ENCODE data around the gene IL12RB2.

IL12RB2 gene

GRCh38 chr1:67339623-67340343 lies 32.1 kb downstream of the IL12RB2 start:
- H3K9me3 ChIP-seq (ENCODE audit: control insufficient read depth, low read length), result no peaks in the 10 kb centered on the region
- H3K27me3 ChIP-seq (ENCODE audit: control insufficient read depth, insufficient read depth, low read length), result peaks cover 7% of the 10 kb centered on the region
- H3K4me1 ChIP-seq (ENCODE audit: control insufficient read depth, insufficient read depth, low read length), result no peaks in the 10 kb centered on the region
- no peaks in the 10 kb centered on the region for H3K36me3 ChIP-seq (ENCODE audit: control insufficient read depth, insufficient read depth, low read length)
- no peak overlapping the region for H3K4me3 ChIP-seq (ENCODE audit: low read length)
- H3K9ac ChIP-seq (ENCODE audit: low read length), result no peak overlapping the region

- Histone ChIP-seq H3K9me3 (ENCODE audit: control insufficient read depth, low read length) (no peaks in the 10 kb centered on the region), H3K4me1 (ENCODE audit: control insufficient read depth, insufficient read depth, low read length) (no peaks in the 10 kb centered on the region), H3K27me3 (ENCODE audit: control insufficient read depth, insufficient read depth, low read length) (no peaks in the 10 kb centered on the region), H3K9ac (ENCODE audit: low read length) (no peak overlapping the region), H3K36me3 (ENCODE audit: control insufficient read depth, insufficient read depth, low read length) (no peaks in the 10 kb centered on the region), H3K4me3 (ENCODE audit: low read length) (no peak overlapping the region)
Measured at GRCh38 chr1:67342076-67342890, 34.6 kb downstream of the IL12RB2 start.

DNA sequence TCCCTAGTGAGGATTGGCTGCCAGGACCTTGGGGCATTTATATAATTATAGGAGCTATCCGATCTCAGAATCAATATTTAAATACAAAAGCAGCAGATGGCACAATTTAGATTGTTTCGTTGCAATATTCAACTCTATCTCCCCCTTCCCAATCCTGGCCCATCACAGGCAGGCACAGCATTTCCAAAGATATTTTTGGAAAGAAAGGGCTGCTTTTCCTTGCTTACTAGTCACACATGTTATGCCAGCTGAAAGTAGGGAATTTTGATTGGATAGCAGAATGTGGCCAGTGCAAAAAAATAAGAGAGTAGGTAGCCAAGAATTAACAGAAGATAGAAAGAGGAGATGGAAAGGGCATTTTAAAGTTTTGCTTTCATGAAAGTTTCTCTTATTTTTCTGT lies 37.9 kb downstream of the IL12RB2 start:
- H3K4me3 ChIP-seq (ENCODE audit: low read length), result no peak overlapping the region

DNA sequence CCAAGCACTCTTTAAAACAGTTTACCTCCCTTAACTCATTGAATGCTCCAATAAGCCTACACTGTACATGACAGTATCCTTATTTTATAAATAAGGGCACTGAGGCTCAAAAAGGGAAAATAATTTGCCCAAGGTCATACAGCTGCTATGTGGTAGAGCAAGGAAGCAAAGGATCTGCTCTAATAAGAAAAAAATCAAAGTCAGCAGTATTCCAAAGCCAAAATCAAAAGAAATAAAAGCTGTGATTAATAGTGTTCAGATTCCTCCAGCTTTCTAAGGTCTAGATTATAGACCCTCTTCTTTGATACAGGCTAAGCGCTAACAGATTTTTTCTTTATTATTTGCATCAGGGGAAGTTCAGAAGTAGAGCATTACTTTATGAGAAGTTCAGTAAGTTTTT lies 39.3 kb downstream of the IL12RB2 start:
- Histone ChIP-seq H3K9ac (ENCODE audit: low read length) (no peak overlapping the region), H3K36me3 (ENCODE audit: control insufficient read depth, insufficient read depth, low read length) (no peaks in the 10 kb centered on the region), H3K27me3 (ENCODE audit: control insufficient read depth, insufficient read depth, low read length) (no peaks in the 10 kb centered on the region), H3K4me3 (ENCODE audit: low read length) (no peak overlapping the region), H3K4me1 (ENCODE audit: control insufficient read depth, insufficient read depth, low read length) (no peaks in the 10 kb centered on the region), H3K9me3 (ENCODE audit: control insufficient read depth, low read length) (no peaks in the 10 kb centered on the region)

More for the DNA sequence above, 37.9 kb downstream of the IL12RB2 start:
- Histone ChIP-seq H3K36me3 (ENCODE audit: control insufficient read depth, insufficient read depth, low read length) (no peaks in the 10 kb centered on the region), H3K4me1 (ENCODE audit: control insufficient read depth, insufficient read depth, low read length) (no peaks in the 10 kb centered on the region), H3K9me3 (ENCODE audit: control insufficient read depth, low read length) (no peaks in the 10 kb centered on the region), H3K9ac (ENCODE audit: low read length) (no peak overlapping the region), H3K27me3 (ENCODE audit: control insufficient read depth, insufficient read depth, low read length) (no peaks in the 10 kb centered on the region)

- H3K4me3 ChIP-seq (ENCODE audit: low read length), result no peak overlapping the region
- no peaks in the 10 kb centered on the region for H3K36me3 ChIP-seq (ENCODE audit: control insufficient read depth, insufficient read depth, low read length)
- no peaks in the 10 kb centered on the region for H3K27me3 ChIP-seq (ENCODE audit: control insufficient read depth, insufficient read depth, low read length)
- H3K9ac ChIP-seq (ENCODE audit: low read length), result no peak overlapping the region
- H3K4me1 ChIP-seq (ENCODE audit: control insufficient read depth, insufficient read depth, low read length), result no peaks in the 10 kb centered on the region
- no peaks in the 10 kb centered on the region for H3K9me3 ChIP-seq (ENCODE audit: control insufficient read depth, low read length)
Measured at GRCh38 chr1:67347688-67348472, 40.2 kb downstream of the IL12RB2 start.

- no peaks in the 10 kb centered on the region for H3K36me3 ChIP-seq (ENCODE audit: control insufficient read depth, insufficient read depth, low read length)
- H3K4me3 ChIP-seq (ENCODE audit: low read length), result no peak overlapping the region
- H3K4me1 ChIP-seq (ENCODE audit: control insufficient read depth, insufficient read depth, low read length), result no peaks in the 10 kb centered on the region
- H3K9me3 ChIP-seq (ENCODE audit: control insufficient read depth, low read length), result no peaks in the 10 kb centered on the region
- H3K27me3 ChIP-seq (ENCODE audit: control insufficient read depth, insufficient read depth, low read length), result no peaks in the 10 kb centered on the region
- no peak overlapping the region for H3K9ac ChIP-seq (ENCODE audit: low read length)
Measured at GRCh38 chr1:67348586-67349252, 41.0 kb downstream of the IL12RB2 start.

- no peak overlapping the region for H3K4me3 ChIP-seq (ENCODE audit: low read length)
- no peaks in the 10 kb centered on the region for H3K9me3 ChIP-seq (ENCODE audit: control insufficient read depth, low read length)
- no peaks in the 10 kb centered on the region for H3K4me1 ChIP-seq (ENCODE audit: control insufficient read depth, insufficient read depth, low read length)
- no peaks in the 10 kb centered on the region for H3K27me3 ChIP-seq (ENCODE audit: control insufficient read depth, insufficient read depth, low read length)
- H3K9ac ChIP-seq (ENCODE audit: low read length), result no peak overlapping the region
- H3K36me3 ChIP-seq (ENCODE audit: control insufficient read depth, insufficient read depth, low read length), result no peaks in the 10 kb centered on the region
Measured at GRCh38 chr1:67350783-67351182, 43.1 kb downstream of the IL12RB2 start.

- Histone ChIP-seq H3K4me1 (ENCODE audit: control insufficient read depth, insufficient read depth, low read length) (no peaks in the 10 kb centered on the region), H3K9ac (ENCODE audit: low read length) (no peak overlapping the region), H3K27me3 (ENCODE audit: control insufficient read depth, insufficient read depth, low read length) (no peaks in the 10 kb centered on the region), H3K36me3 (ENCODE audit: control insufficient read depth, insufficient read depth, low read length) (no peaks in the 10 kb centered on the region), H3K9me3 (ENCODE audit: control insufficient read depth, low read length) (no peaks in the 10 kb centered on the region), H3K4me3 (ENCODE audit: low read length) (no peak overlapping the region)
Measured at GRCh38 chr1:67352211-67352610, 44.5 kb downstream of the IL12RB2 start.

GRCh38 chr1:67355745-67356424 lies 48.2 kb downstream of the IL12RB2 start:
- Histone ChIP-seq H3K9ac (ENCODE audit: low read length) (no peak overlapping the region), H3K36me3 (ENCODE audit: control insufficient read depth, insufficient read depth, low read length) (no peaks in the 10 kb centered on the region), H3K9me3 (ENCODE audit: control insufficient read depth, low read length) (no peaks in the 10 kb centered on the region), H3K27me3 (ENCODE audit: control insufficient read depth, insufficient read depth, low read length) (no peaks in the 10 kb centered on the region), H3K4me1 (ENCODE audit: control insufficient read depth, insufficient read depth, low read length) (no peaks in the 10 kb centered on the region), H3K4me3 (ENCODE audit: low read length) (no peak overlapping the region)

DNA sequence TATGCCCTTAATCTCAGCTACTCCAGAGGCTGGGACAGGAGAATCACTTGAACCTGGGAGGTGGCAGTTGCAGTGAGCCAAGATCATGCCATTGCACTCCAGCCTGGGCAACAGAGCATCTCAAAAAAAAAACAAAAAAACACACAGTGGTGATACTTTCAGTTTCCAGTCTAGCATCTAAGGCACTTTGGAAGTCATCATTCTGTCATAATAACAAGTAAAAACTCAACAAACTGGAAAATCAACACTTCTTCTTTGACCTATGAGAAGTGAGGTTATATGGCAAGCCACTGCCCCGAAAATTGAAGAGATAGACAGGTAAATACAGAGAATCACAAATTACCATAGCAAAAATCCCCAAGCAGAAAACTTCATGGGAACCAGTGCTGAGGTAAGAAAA lies 51.9 kb downstream of the IL12RB2 start:
- Histone ChIP-seq H3K4me1 (ENCODE audit: control insufficient read depth, insufficient read depth, low read length) (no peaks in the 10 kb centered on the region), H3K36me3 (ENCODE audit: control insufficient read depth, insufficient read depth, low read length) (no peaks in the 10 kb centered on the region), H3K27me3 (ENCODE audit: control insufficient read depth, insufficient read depth, low read length) (no peaks in the 10 kb centered on the region), H3K9me3 (ENCODE audit: control insufficient read depth, low read length) (no peaks in the 10 kb centered on the region), H3K4me3 (ENCODE audit: low read length) (no peak overlapping the region), H3K9ac (ENCODE audit: low read length) (no peak overlapping the region)

GRCh38 chr1:67361641-67362040 lies 54.0 kb downstream of the IL12RB2 start:
- Histone ChIP-seq H3K9ac (ENCODE audit: low read length) (no peak overlapping the region), H3K9me3 (ENCODE audit: control insufficient read depth, low read length) (no peaks in the 10 kb centered on the region)

More at GRCh38 chr1:67361641-67362040, 54.0 kb downstream of the IL12RB2 start:
- Histone ChIP-seq H3K4me3 (ENCODE audit: low read length) (no peak overlapping the region), H3K27me3 (ENCODE audit: control insufficient read depth, insufficient read depth, low read length) (no peaks in the 10 kb centered on the region), H3K4me1 (ENCODE audit: control insufficient read depth, insufficient read depth, low read length) (no peaks in the 10 kb centered on the region), H3K36me3 (ENCODE audit: control insufficient read depth, insufficient read depth, low read length) (no peaks in the 10 kb centered on the region)

Data from mucosa of stomach (tissue), 1 donor.